Measurements from ENCODE around the gene XCL2. TPM values are rescaled to one million over a fixed set of nuclear protein-coding genes. Genes with fewer than 3 reads are reported as not detected.

XCL2 gene
- total and polyA plus RNA-seq, 5 donors from 2014 or later = 0.83 TPM; not detected in 4

Other genes starting within 250 kb of the XCL2 start
- gene XCL1, start 32.6 kb upstream of the XCL2 start, total RNA-seq = not detected
- gene XCL1, start 32.6 kb upstream of the XCL2 start, polyA plus RNA-seq = not detected
- gene DPT, start 185.2 kb upstream of the XCL2 start, total RNA-seq = not detected
- gene DPT, start 185.2 kb upstream of the XCL2 start, polyA plus RNA-seq = not detected